SU-DHL-6 (cell line): Measurements from ENCODE around the gene PRIMPOL.

Experiments
- H2AFZ ChIP-seq: fragments of 200-600 bp; sonication (generic); 2 replicates; pipeline ENCODE4 v1.6.1; 2014; ENCODE audit warnings: low read depth, mild to moderate bottlenecking, moderate library complexity, mixed read lengths, antibody characterized with exemption, low read length; ENCODE audit not compliant: severe bottlenecking
- H3F3A ChIP-seq: fragments of 200-600 bp; shearing (Covaris generic); 2 replicates; pipeline ENCODE4 v1.6.0; 2016; ENCODE audit warnings: antibody characterized with exemption, mild to moderate bottlenecking; ENCODE audit not compliant: insufficient read depth
- H3K27ac ChIP-seq: fragments of 200-600 bp; sonication (generic); 2 replicates; pipeline ENCODE4 v1.5.1; 2016; ENCODE audit warnings: low read depth, mild to moderate bottlenecking, low read length, moderate library complexity, mixed read lengths
- H3K27me3 ChIP-seq: fragments of 200-600 bp; sonication (generic), shearing (Covaris generic); 2 replicates; pipeline ENCODE4 v1.6.0; 2014; ENCODE audit warnings: mild to moderate bottlenecking, low read length
- H3K36me3 ChIP-seq: fragments of 200-600 bp; sonication (generic); 2 replicates; pipeline ENCODE4 v1.6.1; 2014; ENCODE audit warnings: mild to moderate bottlenecking, low read length, mixed read lengths
- H3K4me2 ChIP-seq: fragments of 300-600, 200-600 bp; shearing (Covaris generic), sonication (generic); 2 replicates; pipeline ENCODE4 v1.6.0; 2014; ENCODE audit warnings: low read length, low read depth, mild to moderate bottlenecking; ENCODE audit not compliant: poor library complexity, severe bottlenecking
- H3K4me3 ChIP-seq: fragments of 200-600 bp; sonication (generic); 2 replicates; pipeline ENCODE4 v1.5.1; 2014; ENCODE audit warnings: antibody characterized with exemption, low read length, mild to moderate bottlenecking, mixed read lengths; ENCODE audit not compliant: insufficient read depth, poor library complexity, severe bottlenecking
- H3K79me2 ChIP-seq: fragments of 200-600 bp; sonication (generic); 2 replicates; pipeline ENCODE4 v1.6.1; 2014; ENCODE audit warnings: mild to moderate bottlenecking, low read length, moderate library complexity; ENCODE audit not compliant: insufficient read depth
- H3K9ac ChIP-seq: fragments of 200-600 bp; sonication (generic); 2 replicates; pipeline ENCODE4 v1.7.0; 2014; ENCODE audit warnings: mild to moderate bottlenecking, low read length
- H3K9me2 ChIP-seq: fragments of 200-600 bp; sonication (generic); replicated peaks from 2 replicates; pipeline ENCODE4 v1.6.1; 2014; ENCODE audit warnings: low read length; ENCODE audit not compliant: insufficient read depth
- H3K9me3 ChIP-seq: fragments of 200-600 bp; sonication (generic); 2 replicates; pipeline ENCODE4 v1.6.1; 2014; ENCODE audit warnings: low read length, mixed read lengths; ENCODE audit not compliant: insufficient read depth
- H4K20me1 ChIP-seq: fragments of 200-600 bp; sonication (generic); 2 replicates; pipeline ENCODE4 v1.6.1; 2014; ENCODE audit warnings: low read depth, mild to moderate bottlenecking, antibody characterized with exemption, low read length, moderate library complexity, mixed read lengths
- EZH2phosphoT487 ChIP-seq: fragments of 200-600 bp; sonication (generic), shearing (Covaris generic); conservative IDR thresholded peaks from 2 replicates; pipeline ENCODE4 v1.6.1; 2018; ENCODE audit warnings: mild to moderate bottlenecking, antibody characterized with exemption, low read length, moderate library complexity, mixed read lengths
- TF ChIP-seq, protein P1 (sequence below): fragments of 200-600 bp; sonication (generic); IDR thresholded peaks from one replicate; pipeline ENCODE4 v1.5.1; 2017; ENCODE audit warnings: antibody characterized with exemption, mild to moderate bottlenecking, low read length, moderate library complexity; ENCODE audit not compliant: insufficient read depth, poor library complexity, severe bottlenecking

PRIMPOL gene

DNA sequence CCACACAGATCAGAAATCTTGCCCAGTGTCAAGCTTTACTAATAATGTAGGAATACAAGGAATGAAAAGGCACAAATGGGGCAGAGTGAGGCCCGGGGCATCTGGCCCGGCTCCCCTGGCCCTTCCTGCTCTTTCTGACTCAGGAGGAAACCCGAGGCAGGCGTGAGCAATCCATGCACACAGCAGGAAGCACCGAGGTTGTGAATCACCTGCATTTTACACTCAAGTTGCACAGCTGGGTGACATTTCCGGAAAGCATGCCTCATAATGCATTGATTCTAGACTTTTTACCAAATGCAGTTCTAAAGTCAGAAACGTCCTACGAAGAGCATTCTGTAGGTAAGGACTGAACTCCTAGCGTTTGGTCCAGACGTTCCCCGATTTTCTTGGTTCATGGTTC, 38.9 kb downstream of the PRIMPOL start:
- Histone ChIP-seq H3F3A (peaks cover 22% of the 10 kb centered on the region; the same call in 1 of the 2 replicates), H3K79me2 (no peaks in the 10 kb centered on the region), H3K27ac (no peak overlapping the region), H2AFZ (no peak overlapping the region), H3K36me3 (peaks cover 24% of the 10 kb centered on the region; the same call in 1 of the 2 replicates), H4K20me1 (no peaks in the 10 kb centered on the region), H3K4me2 (no peak overlapping the region), H3K9me3 (no peaks in the 10 kb centered on the region), H3K9ac (no peak overlapping the region), H3K4me3 (no peak overlapping the region), H3K27me3 (no peaks in the 10 kb centered on the region), H3K9me2 (no peaks in the 10 kb centered on the region)
- no peak for TF ChIP-seq EZH2phosphoT487
- TF ChIP-seq, protein P1, sequence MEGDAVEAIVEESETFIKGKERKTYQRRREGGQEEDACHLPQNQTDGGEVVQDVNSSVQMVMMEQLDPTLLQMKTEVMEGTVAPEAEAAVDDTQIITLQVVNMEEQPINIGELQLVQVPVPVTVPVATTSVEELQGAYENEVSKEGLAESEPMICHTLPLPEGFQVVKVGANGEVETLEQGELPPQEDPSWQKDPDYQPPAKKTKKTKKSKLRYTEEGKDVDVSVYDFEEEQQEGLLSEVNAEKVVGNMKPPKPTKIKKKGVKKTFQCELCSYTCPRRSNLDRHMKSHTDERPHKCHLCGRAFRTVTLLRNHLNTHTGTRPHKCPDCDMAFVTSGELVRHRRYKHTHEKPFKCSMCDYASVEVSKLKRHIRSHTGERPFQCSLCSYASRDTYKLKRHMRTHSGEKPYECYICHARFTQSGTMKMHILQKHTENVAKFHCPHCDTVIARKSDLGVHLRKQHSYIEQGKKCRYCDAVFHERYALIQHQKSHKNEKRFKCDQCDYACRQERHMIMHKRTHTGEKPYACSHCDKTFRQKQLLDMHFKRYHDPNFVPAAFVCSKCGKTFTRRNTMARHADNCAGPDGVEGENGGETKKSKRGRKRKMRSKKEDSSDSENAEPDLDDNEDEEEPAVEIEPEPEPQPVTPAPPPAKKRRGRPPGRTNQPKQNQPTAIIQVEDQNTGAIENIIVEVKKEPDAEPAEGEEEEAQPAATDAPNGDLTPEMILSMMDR, result no peak

DNA sequence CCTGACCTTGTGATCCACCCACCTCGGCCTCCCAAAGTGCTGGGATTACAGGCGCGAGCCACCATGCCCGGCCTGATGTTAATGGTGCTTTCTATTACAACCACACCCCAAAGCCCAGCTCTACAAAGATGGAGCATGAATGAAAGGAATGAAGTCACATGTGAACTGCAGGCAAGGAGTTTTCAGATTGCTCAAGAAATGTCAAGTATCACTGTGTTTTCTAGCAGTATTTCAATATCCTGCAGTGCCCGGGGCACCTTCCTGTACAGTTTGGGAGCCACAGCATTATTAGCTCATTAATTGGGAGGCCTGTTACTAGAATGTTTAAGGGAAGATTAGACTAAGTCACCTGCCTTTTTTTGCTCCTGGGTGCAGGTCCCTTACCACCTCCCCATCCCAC, 40.1 kb downstream of the PRIMPOL start:
- H3K9ac ChIP-seq, result no peak overlapping the region
- TF ChIP-seq, protein P1, result no peak
- no peak for TF ChIP-seq EZH2phosphoT487
- H4K20me1 ChIP-seq, result no peaks in the 10 kb centered on the region
- H3K27ac ChIP-seq, result no peak overlapping the region
- no peaks in the 10 kb centered on the region for H3K79me2 ChIP-seq
- H3K4me2 ChIP-seq, result no peak overlapping the region
- no peak overlapping the region for H2AFZ ChIP-seq
- no peaks in the 10 kb centered on the region for H3K9me3 ChIP-seq
- H3K36me3 ChIP-seq, result peaks cover 34% of the 10 kb centered on the region
- no peaks in the 10 kb centered on the region for H3K27me3 ChIP-seq
- H3K4me3 ChIP-seq, result no peak overlapping the region
- H3F3A ChIP-seq, result peaks cover 25% of the 10 kb centered on the region; the same call in 1 of the 2 replicates
- H3K9me2 ChIP-seq, result no peaks in the 10 kb centered on the region

DNA sequence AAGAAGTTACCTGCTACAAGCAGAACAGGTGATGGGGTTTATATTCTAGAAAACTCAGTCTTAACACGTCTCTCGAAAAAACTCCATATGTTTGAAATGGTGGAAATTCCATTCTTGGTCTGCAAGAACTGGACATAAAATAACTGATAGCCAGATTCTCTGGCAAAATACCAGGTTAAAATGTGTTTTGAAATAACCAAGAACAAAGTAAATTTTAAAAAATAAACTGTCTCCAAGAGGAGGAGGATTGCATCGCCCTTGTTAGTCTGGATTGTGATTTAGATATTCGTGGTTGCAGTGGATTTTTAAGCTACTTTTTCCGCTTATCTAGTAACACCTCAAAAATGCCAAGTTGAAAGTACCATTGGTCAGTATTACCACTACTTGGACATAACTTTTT, 43.5 kb downstream of the PRIMPOL start:
- TF ChIP-seq, protein P1, result no peak
- no peak for TF ChIP-seq EZH2phosphoT487
- Histone ChIP-seq H3K9ac (no peak overlapping the region), H3K4me3 (no peak overlapping the region), H3K36me3 (peaks cover 55% of the 10 kb centered on the region), H3K27ac (no peak overlapping the region), H3K4me2 (no peak overlapping the region), H4K20me1 (no peaks in the 10 kb centered on the region), H3K79me2 (no peaks in the 10 kb centered on the region), H3K9me3 (no peaks in the 10 kb centered on the region), H2AFZ (no peak overlapping the region), H3F3A (peaks cover 25% of the 10 kb centered on the region; the same call in 1 of the 2 replicates), H3K9me2 (no peaks in the 10 kb centered on the region), H3K27me3 (no peaks in the 10 kb centered on the region)
